Natural killer cell (primary cell): ENCODE results near the gene KIF5C. TPM values are rescaled to one million over a fixed set of nuclear protein-coding genes. Genes with fewer than 3 reads are reported as not detected.

ENCODE experiments used
- ATAC-seq, 3 donors: fragments of 150-1000 bp in 2 of 3; fragments of 200-7000 bp in 1 of 3; cut with Tn5 transposase; 1 replicate in 1 of 3; 2 replicates in 2 of 3; pipeline ENCODE4 v1.10.0; 2021; ENCODE audit warnings: mild to moderate bottlenecking in 2 of 3, moderate library complexity in 2 of 3
- DNase-seq, 2 donors: peaks; one replicate each; pipeline versions ENCODE4 v3.0.0 to v3.0.0-alpha.2; 2013 to 2021; ENCODE audit warnings: mixed read lengths in 1 of 2
- H3K27ac ChIP-seq: one replicate; pipeline ENCODE4 v1.5.1; 2013; ENCODE audit warnings: mild to moderate bottlenecking, low read length
- H3K27me3 ChIP-seq: one replicate; pipeline ENCODE4 v1.6.1; 2013; ENCODE audit warnings: low read length; ENCODE audit not compliant: control insufficient read depth, insufficient read depth
- H3K36me3 ChIP-seq: one replicate; pipeline ENCODE4 v1.6.1; 2013; ENCODE audit warnings: low read length; ENCODE audit not compliant: control insufficient read depth, insufficient read depth
- H3K4me1 ChIP-seq: one replicate; pipeline ENCODE4 v1.6.1; 2013; ENCODE audit warnings: low read length; ENCODE audit not compliant: control insufficient read depth, insufficient read depth
- H3K4me3 ChIP-seq: one replicate; pipeline ENCODE4 v1.5.1; 2013; ENCODE audit warnings: low read length
- H3K9me3 ChIP-seq: one replicate; pipeline ENCODE4 v1.6.1; 2013; ENCODE audit warnings: low read length; ENCODE audit not compliant: control insufficient read depth, insufficient read depth
- H3K27ac Mint-ChIP-seq, 2 donors: one replicate each; pipeline ENCODE4 v1.8.0; 2022; ENCODE audit warnings: mild to moderate bottlenecking in 2 of 2, mixed read lengths in 2 of 2, moderate library complexity in 1 of 2
- H3K27me3 Mint-ChIP-seq, 2 donors: one replicate each; pipeline ENCODE4 v1.8.0; 2022; ENCODE audit warnings: low read depth in 2 of 2, mixed read lengths in 2 of 2
- H3K36me3 Mint-ChIP-seq: one replicate; pipeline ENCODE4 v1.8.0; 2022; ENCODE audit warnings: mixed read lengths
- H3K4me1 Mint-ChIP-seq, 2 donors: one replicate each; pipeline ENCODE4 v1.8.0; 2022; ENCODE audit warnings: mixed read lengths in 2 of 2
- H3K4me3 Mint-ChIP-seq: one replicate; pipeline ENCODE4 v1.8.0; 2022; ENCODE audit warnings: mild to moderate bottlenecking, moderate library complexity, mixed read lengths
- H3K9me3 Mint-ChIP-seq, 2 donors: one replicate each; pipeline ENCODE4 v1.8.0; 2022; ENCODE audit warnings: mixed read lengths in 2 of 2
- CTCF ChIP-seq: fragments of 200-600 bp; IDR thresholded peaks from one replicate; pipeline ENCODE4 v1.8.0; 2022; ENCODE audit warnings: antibody characterized with exemption
- WGBS: methylation state at CpG from one replicate; pipeline ENCODE4 v1.1.7; 2013; ENCODE audit warnings: missing lambda C conversion rate; ENCODE audit not compliant: insufficient coverage; 5-methylcytosine and 5-hydroxymethylcytosine counted together
- intact Hi-C: fragments of 100-400 bp; cut with micrococcal nuclease; formaldehyde crosslinking; loops from one replicate; pipeline ENCODE4 v1.14.2; 2022
- total RNA-seq, 4 donors: library from RNA; stranded (reverse); fragments of 120-200 nt in 1 of 4; gene quantifications; one replicate each; pipeline versions ENCODE4 v1.2.3 to v1.2.4, GENCODE V29; 2013 to 2022

Gene KIF5C
- total RNA-seq, 3 donors from 2014 or later (not counting 1 experiment from before 2014, with no cell fraction given), result 0.42 to 2.7 (median 1.8) TPM

- no peaks in the 10 kb centered on the region for H3K4me1 ChIP-seq
- intact Hi-C loops, result no loop called here
- H3K4me3 ChIP-seq, result no peak overlapping the region
- H3K9me3 ChIP-seq, result no peaks in the 10 kb centered on the region
- no peaks in the 10 kb centered on the region for H3K9me3 Mint-ChIP-seq
- H3K27ac ChIP-seq, result no peak overlapping the region
- no peaks in the 10 kb centered on the region for H3K36me3 Mint-ChIP-seq
- H3K36me3 ChIP-seq, result no peaks in the 10 kb centered on the region
- H3K4me1 Mint-ChIP-seq, result no peaks in the 10 kb centered on the region
- no peak overlapping the region for H3K27ac Mint-ChIP-seq
- DNase-seq (no peak), ATAC-seq (no peak)
- H3K27me3 Mint-ChIP-seq, result peaks cover 11 to 35% of the 10 kb centered on the region in 2 donors
- no peaks in the 10 kb centered on the region for H3K27me3 ChIP-seq
- WGBS, result 85% methylated on average over 7 of the region's 7 CpGs
- no peak for TF ChIP-seq CTCF
- H3K4me3 Mint-ChIP-seq, result no peak overlapping the region
These were observed 42.4 kb upstream of the KIF5C start for GRCh38 chr2:148832637-148833036.

- H3K27ac Mint-ChIP-seq, result no peak overlapping the region
- TF ChIP-seq CTCF, result no peak
- H3K9me3 ChIP-seq, result no peaks in the 10 kb centered on the region
- no peaks in the 10 kb centered on the region for H3K27me3 ChIP-seq
- H3K9me3 Mint-ChIP-seq, result peaks cover 0 to 2% of the 10 kb centered on the region in 2 donors
- no peak overlapping the region for H3K4me3 Mint-ChIP-seq
- H3K4me1 Mint-ChIP-seq, result no peaks in the 10 kb centered on the region
- 50% methylated on average over 2 of the region's 4 CpGs for WGBS
- DNase-seq (no peak), ATAC-seq (no peak)
- H3K36me3 Mint-ChIP-seq, result no peaks in the 10 kb centered on the region
- no peak overlapping the region for H3K27ac ChIP-seq
- no peaks in the 10 kb centered on the region for H3K4me1 ChIP-seq
- intact Hi-C loops, result no loop called here
- peaks cover 2 to 20% of the 10 kb centered on the region in 2 donors for H3K27me3 Mint-ChIP-seq
- H3K36me3 ChIP-seq, result no peaks in the 10 kb centered on the region
- no peak overlapping the region for H3K4me3 ChIP-seq
These were observed 33.0 kb upstream of the KIF5C start for GRCh38 chr2:148842050-148842449.

GRCh38 chr2:148848146-148848545 lies 26.9 kb upstream of the KIF5C start:
- peaks cover 6% of the 10 kb centered on the region for H3K9me3 ChIP-seq
- no peak for ATAC-seq
- peaks cover 16 to 42% of the 10 kb centered on the region in 2 donors for H3K27me3 Mint-ChIP-seq
- no peak overlapping the region for H3K4me3 ChIP-seq
- no peaks in the 10 kb centered on the region for H3K4me1 ChIP-seq
- peaks cover 7% of the 10 kb centered on the region for H3K36me3 Mint-ChIP-seq
- H3K9me3 Mint-ChIP-seq, result peaks cover 4 to 6% of the 10 kb centered on the region in 2 donors
- no peaks in the 10 kb centered on the region for H3K4me1 Mint-ChIP-seq
- H3K27ac ChIP-seq, result no peak overlapping the region
- H3K36me3 ChIP-seq, result no peaks in the 10 kb centered on the region
- H3K4me3 Mint-ChIP-seq, result no peak overlapping the region
- intact Hi-C loops, result no loop called here
- no CpG with 5 or more reads among the region's 1 CpG for WGBS
- peaks cover 3% of the 10 kb centered on the region for H3K27me3 ChIP-seq
- no peak overlapping the region for H3K27ac Mint-ChIP-seq
- no peak for TF ChIP-seq CTCF
- DNase-seq, result no peak

GRCh38 chr2:148853458-148853857 lies 21.6 kb upstream of the KIF5C start:
- no peaks in the 10 kb centered on the region for H3K4me1 Mint-ChIP-seq
- peaks cover under 1 to 2% of the 10 kb centered on the region in 2 donors for H3K9me3 Mint-ChIP-seq
- no peak overlapping the region for H3K4me3 ChIP-seq
- peaks cover 3% of the 10 kb centered on the region for H3K27me3 ChIP-seq
- no peak for DNase-seq
- H3K4me3 Mint-ChIP-seq, result no peak overlapping the region
- no peak overlapping the region for H3K27ac Mint-ChIP-seq
- no CpG with 5 or more reads among the region's 2 CpGs for WGBS
- H3K4me1 ChIP-seq, result no peaks in the 10 kb centered on the region
- TF ChIP-seq CTCF, result no peak
- H3K36me3 ChIP-seq, result no peaks in the 10 kb centered on the region
- ATAC-seq, result no peak
- intact Hi-C loops, result no loop called here
- H3K27me3 Mint-ChIP-seq, result peaks cover 13 to 48% of the 10 kb centered on the region in 2 donors
- peaks cover 6% of the 10 kb centered on the region for H3K9me3 ChIP-seq
- H3K36me3 Mint-ChIP-seq, result peaks cover 5% of the 10 kb centered on the region
- H3K27ac ChIP-seq, result no peak overlapping the region
